Ascending aorta (tissue), 2 donors: ENCODE measurements around the gene DDX31. TPM values are rescaled to one million over a fixed set of nuclear protein-coding genes. Genes with fewer than 3 reads are reported as not detected.
"Not testable (repeated sequence)": the region's sequence is repeated elsewhere in the genome, so short reads cannot be mapped to it uniquely, and the experiment has no call there.

ENCODE experiments used
- DNase-seq, 2 donors: peaks; one replicate each; pipeline ENCODE4 v3.0.0-alpha.2; 2019; ENCODE audit warnings: low spot score in 2 of 2
- H3K27ac ChIP-seq, 2 donors: fragments of 200-600 bp; sonication (generic); one replicate each; pipeline ENCODE4 v1.5.1; 2016 to 2017; ENCODE audit warnings: mild to moderate bottlenecking in 1 of 2
- H3K27me3 ChIP-seq: fragments of 200-600 bp; sonication (generic); one replicate; pipeline ENCODE4 v1.5.1; 2017
- H3K36me3 ChIP-seq, 2 donors: fragments of 200-600 bp; sonication (generic); one replicate each; pipeline ENCODE4 v1.5.1; 2016
- H3K4me1 ChIP-seq, 2 donors: fragments of 200-600 bp; sonication (generic); one replicate each; pipeline ENCODE4 v1.5.1; 2016 to 2017; ENCODE audit warnings: mild to moderate bottlenecking in 1 of 2
- H3K4me3 ChIP-seq, 2 donors: fragments of 200-600 bp; sonication (generic); one replicate each; pipeline ENCODE4 v1.5.1; 2016 to 2017; ENCODE audit warnings: mild to moderate bottlenecking in 1 of 2
- H3K9me3 ChIP-seq, 2 donors: fragments of 200-600 bp; sonication (generic); one replicate each; pipeline ENCODE4 v1.5.1; 2016
- CTCF ChIP-seq, 3 experiments: fragments of 200-600 bp in 2 of 3; fragments of 450-650 bp in 1 of 3; sonication (generic) in 2 of 3; IDR thresholded peaks; one replicate each; pipeline ENCODE4 v1.5.1; 2016 to 2019; ENCODE audit warnings: antibody characterized with exemption in 3 of 3, mild to moderate bottlenecking in 1 of 3, moderate library complexity in 1 of 3
- intact Hi-C: fragments of 100-400 bp; cut with DNase I; formaldehyde crosslinking; loops from one replicate; pipeline ENCODE4 v1.15.1; 2023
- total RNA-seq: library from RNA; depleted of rRNA; stranded (reverse); fragments of >200 nt; gene quantifications from one replicate; pipeline ENCODE4 v1.1.0, GENCODE V29; 2016

Gene DDX31
- 20.4 TPM for total RNA-seq

- intact Hi-C loops: loop anchor here (1.0 to 10.0 kb wide), 3 partner anchors 208 to 595 kb away; partner anchors contain the start of genes AK8, MED27, SPACA9 and TSC1
Observed at GRCh38 chr9:132669698-132670456, at the start of gene DDX31. TSS of gene DDX31 (minus strand) at chr9:132669983. CDS start at chr9:132669934, 49 bp downstream.

GRCh38 chr9:132718381-132718928 lies 48.7 kb upstream of the DDX31 start:
- H3K27ac ChIP-seq, H3K4me1 ChIP-seq, H3K9me3 ChIP-seq, DNase-seq, intact Hi-C loops, H3K27me3 ChIP-seq, H3K36me3 ChIP-seq, H3K4me3 ChIP-seq: not testable (repeated sequence)

More at GRCh38 chr9:132669698-132670456, at the start of gene DDX31:
- Histone ChIP-seq H3K9me3 (no peaks in the 10 kb centered on the region), H3K4me3 (peak within 1 kb of the TSS; percentile 83 to 100), H3K36me3 (no peaks in the 10 kb centered on the region), H3K27ac (peak within 1 kb of the TSS; percentile 93 to 99), H3K4me1 (peaks cover 0 to 19% of the 10 kb centered on the region in 2 donors), H3K27me3 (no peaks in the 10 kb centered on the region)
- DNase-seq: peak; percentile 21 to 89
- TF ChIP-seq CTCF (IDR thresholded peaks at IDR 0.05): no peak

GRCh38 chr9:132717326-132717945 lies 47.7 kb upstream of the DDX31 start:
- H3K4me1 ChIP-seq: no peaks in the 10 kb centered on the region
- no peaks in the 10 kb centered on the region for H3K27me3 ChIP-seq
- no peak overlapping the region for H3K4me3 ChIP-seq
- TF ChIP-seq CTCF (IDR thresholded peaks at IDR 0.05): no peak
- H3K27ac ChIP-seq: no peak overlapping the region
- no peaks in the 10 kb centered on the region for H3K9me3 ChIP-seq
- DNase-seq: no peak
- no peaks in the 10 kb centered on the region for H3K36me3 ChIP-seq
- intact Hi-C loops: no loop called here

GRCh38 chr9:132716007-132716406 lies 46.2 kb upstream of the DDX31 start:
- no peak overlapping the region for H3K4me3 ChIP-seq
- H3K36me3 ChIP-seq: no peaks in the 10 kb centered on the region
- no peak for DNase-seq
- H3K4me1 ChIP-seq: no peaks in the 10 kb centered on the region
- intact Hi-C loops: no loop called here
- no peaks in the 10 kb centered on the region for H3K9me3 ChIP-seq
- H3K27me3 ChIP-seq: no peaks in the 10 kb centered on the region
- no peak for TF ChIP-seq CTCF (IDR thresholded peaks at IDR 0.05)
- no peak overlapping the region for H3K27ac ChIP-seq

- DNase-seq: no peak
- no peak overlapping the region for H3K27ac ChIP-seq
- no peak overlapping the region for H3K4me3 ChIP-seq
- no peaks in the 10 kb centered on the region for H3K36me3 ChIP-seq
- no peaks in the 10 kb centered on the region for H3K4me1 ChIP-seq
- H3K9me3 ChIP-seq: no peaks in the 10 kb centered on the region
- intact Hi-C loops: no loop called here
- H3K27me3 ChIP-seq: no peaks in the 10 kb centered on the region
- no peak for TF ChIP-seq CTCF (IDR thresholded peaks at IDR 0.05)
Observed at GRCh38 chr9:132712753-132713152, 43.0 kb upstream of the DDX31 start.

GRCh38 chr9:132711846-132712245 lies 42.1 kb upstream of the DDX31 start:
- no peak overlapping the region for H3K4me3 ChIP-seq
- H3K36me3 ChIP-seq: no peaks in the 10 kb centered on the region

GRCh38 chr9:132711152-132711551 lies 41.4 kb upstream of the DDX31 start:
- H3K4me1 ChIP-seq, H3K4me3 ChIP-seq, H3K27ac ChIP-seq, intact Hi-C loops, DNase-seq, H3K36me3 ChIP-seq, H3K27me3 ChIP-seq, H3K9me3 ChIP-seq: not testable (repeated sequence)

More at GRCh38 chr9:132711846-132712245, 42.1 kb upstream of the DDX31 start:
- no peak for DNase-seq
- Histone ChIP-seq H3K9me3 (no peaks in the 10 kb centered on the region), H3K27ac (no peak overlapping the region), H3K27me3 (no peaks in the 10 kb centered on the region), H3K4me1 (no peaks in the 10 kb centered on the region)
- TF ChIP-seq CTCF (IDR thresholded peaks at IDR 0.05): no peak
- intact Hi-C loops: no loop called here
